Measurements from ENCODE around the gene ACAA1.
"Not testable (repeated sequence)": the region's sequence is repeated elsewhere in the genome, so short reads cannot be mapped to it uniquely, and the experiment has no call there.

ACAA1 gene

GRCh38 chr3:38085311-38085942 is 51.5 kb downstream of the ACAA1 start:
- TF ChIP-seq CTCF (IDR thresholded peaks at IDR 0.05; ENCODE audit: low read depth, low read length) = no peak
- no peak for DNase-seq (ENCODE audit: low read depth, low spot score)
- in situ Hi-C loops (cut with HindIII; ENCODE audit: low sequenced_read_pairs) = no loop called here
- no peak overlapping the region for H3K4me3 ChIP-seq (ENCODE audit: low read depth, low read length)

GRCh38 chr3:38084334-38085310 is 52.3 kb downstream of the ACAA1 start:
- TF ChIP-seq CTCF (IDR thresholded peaks at IDR 0.05; ENCODE audit: low read depth, low read length) = no peak
- H3K4me3 ChIP-seq (ENCODE audit: low read depth, low read length) = no peak overlapping the region
- DNase-seq (ENCODE audit: low read depth, low spot score) = peak; percentile 31
- in situ Hi-C loops (cut with HindIII; ENCODE audit: low sequenced_read_pairs) = no loop called here

- H3K4me3 ChIP-seq (ENCODE audit: low read depth, low read length) = no peak overlapping the region
- no peak for TF ChIP-seq CTCF (IDR thresholded peaks at IDR 0.05; ENCODE audit: low read depth, low read length)
- in situ Hi-C loops (cut with HindIII; ENCODE audit: low sequenced_read_pairs) = no loop called here
- no peak for DNase-seq (ENCODE audit: low read depth, low spot score)
Observed at GRCh38 chr3:38083871-38084333, 53.0 kb downstream of the ACAA1 start.

DNA sequence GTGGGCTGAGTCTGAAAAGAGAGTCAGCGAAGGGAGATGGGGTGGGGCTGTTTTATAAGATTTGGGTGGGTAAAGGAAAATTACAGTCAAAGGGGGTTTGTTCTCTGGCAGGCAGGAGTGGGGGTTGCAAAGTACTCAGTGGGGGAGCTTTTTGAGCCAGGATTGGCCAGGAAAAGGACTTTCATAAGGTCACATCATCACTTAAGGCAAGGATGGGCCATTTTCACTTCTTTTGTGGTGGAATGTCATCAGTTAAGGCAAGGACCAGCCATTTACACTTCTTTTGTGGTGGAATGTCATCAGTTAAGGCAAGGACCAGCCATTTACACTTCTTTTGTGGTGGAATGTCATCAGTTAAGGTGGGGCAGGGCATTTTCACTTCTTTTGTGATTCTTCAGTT is 53.7 kb downstream of the ACAA1 start:
- in situ Hi-C loops (cut with HindIII; ENCODE audit: low sequenced_read_pairs); DNase-seq (ENCODE audit: low read depth, low spot score); H3K4me3 ChIP-seq (ENCODE audit: low read depth, low read length): not testable (repeated sequence)

DNA sequence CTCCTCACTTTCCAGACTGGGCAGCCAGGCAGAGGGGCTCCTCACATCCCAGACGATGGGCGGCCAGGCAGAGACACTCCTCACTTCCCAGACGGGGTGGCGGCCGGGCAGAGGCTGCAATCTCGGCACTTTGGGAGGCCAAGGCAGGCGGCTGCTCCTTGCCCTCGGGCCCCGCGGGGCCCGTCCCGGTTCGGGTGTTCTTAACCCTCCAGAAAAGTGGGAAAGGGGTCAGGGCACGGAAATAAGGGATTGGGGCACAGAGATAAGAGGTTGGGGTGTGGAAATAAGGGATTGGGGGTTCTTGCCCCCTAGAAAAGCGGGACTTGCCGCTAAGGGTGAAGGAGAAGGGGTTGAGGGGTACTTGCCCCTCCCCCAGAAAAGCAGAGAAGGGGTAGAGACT is 54.6 kb downstream of the ACAA1 start:
- H3K4me3 ChIP-seq (ENCODE audit: low read depth, low read length); in situ Hi-C loops (cut with HindIII; ENCODE audit: low sequenced_read_pairs); DNase-seq (ENCODE audit: low read depth, low spot score): not testable (repeated sequence)

DNA sequence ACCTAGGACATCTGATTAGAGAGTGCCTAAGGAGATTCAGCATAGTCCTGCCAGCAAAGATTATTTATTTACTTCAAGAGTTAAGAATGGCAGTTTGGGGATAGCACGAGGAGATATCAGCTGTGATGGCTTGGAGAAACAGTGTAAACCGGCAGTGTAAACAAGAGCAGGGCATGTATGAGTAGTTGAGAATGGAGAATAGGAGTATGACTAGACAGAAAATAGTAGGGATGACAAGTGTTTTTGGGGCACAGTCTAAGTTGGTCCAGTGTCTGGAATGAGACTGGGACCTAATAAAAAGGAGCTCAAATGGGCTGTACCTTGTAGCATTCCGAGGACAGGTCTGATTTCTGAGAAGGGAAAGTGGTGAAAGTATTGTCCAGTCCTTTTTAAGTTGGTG is 59.9 kb downstream of the ACAA1 start:
- DNase-seq (ENCODE audit: low read depth, low spot score); H3K4me3 ChIP-seq (ENCODE audit: low read depth, low read length); in situ Hi-C loops (cut with HindIII; ENCODE audit: low sequenced_read_pairs): not testable (repeated sequence)

Measured in astrocyte of the spinal cord (primary cell).